Measurements from ENCODE around the gene TNFSF8.

DNA sequence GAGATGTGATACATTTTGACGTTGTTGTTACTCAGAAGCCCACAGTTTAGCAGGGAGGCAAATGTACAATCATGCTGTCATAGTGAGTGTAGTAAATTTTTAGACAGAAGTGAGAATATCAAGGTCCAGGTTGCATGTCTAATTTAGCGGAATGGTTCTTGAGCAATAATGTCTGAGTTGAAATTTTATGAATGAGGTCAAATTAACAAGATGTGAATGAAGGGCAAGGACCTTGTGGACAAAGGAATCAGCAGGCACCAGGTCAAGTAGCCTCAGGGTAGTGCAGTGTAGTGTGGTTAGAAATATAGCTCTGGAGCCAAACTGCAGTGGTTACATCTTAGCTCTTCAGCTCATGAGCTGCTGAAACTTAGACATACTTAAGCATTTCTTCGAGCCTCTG is 36.2 kb downstream of the TNFSF8 start:
- no peak for TF ChIP-seq POLR2A (IDR thresholded peaks at IDR 0.05)
- TF ChIP-seq POLR2AphosphoS5 (IDR thresholded peaks at IDR 0.05) = no peak
- no peak for TF ChIP-seq CTCF (IDR thresholded peaks at IDR 0.05)
- TF ChIP-seq EP300 (IDR thresholded peaks at IDR 0.05) = no peak

Data from upper lobe of left lung (tissue), 4 donors.